GM19099 (cell line): ENCODE data around the gene C11orf71.

Experiments used
- POLR2A ChIP-seq: IDR thresholded peaks from 3 replicates; pipeline ENCODE4 v1.6.1; 2011; ENCODE audit warnings: low read depth; ENCODE audit not compliant: insufficient read length; ENCODE audit errors: extremely low read depth

C11orf71 gene

GRCh38 chr11:114379394-114380069, 20.8 kb downstream of the C11orf71 start:
- no peak for TF ChIP-seq POLR2A

GRCh38 chr11:114377612-114378267, 22.6 kb downstream of the C11orf71 start:
- no peak for TF ChIP-seq POLR2A

DNA sequence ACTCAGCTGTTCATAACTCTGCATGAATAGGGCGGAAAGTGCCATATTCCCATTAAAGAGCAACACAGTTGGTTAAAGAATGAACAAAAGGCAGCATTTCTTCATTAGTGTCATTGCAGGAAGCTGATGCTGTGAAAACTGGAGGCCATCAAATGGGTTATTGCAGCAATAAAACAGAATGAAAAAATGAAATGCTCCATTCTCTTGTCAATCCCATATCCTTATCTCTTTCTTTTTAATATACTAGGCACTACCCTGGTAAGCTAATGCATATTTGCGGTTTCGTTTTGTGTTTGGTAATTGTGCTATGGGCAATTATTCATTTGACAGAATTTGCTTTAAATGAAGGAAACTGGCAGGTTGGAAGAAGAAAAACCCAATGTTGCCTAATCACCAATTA, 25.3 kb downstream of the C11orf71 start:
- TF ChIP-seq POLR2A: no peak

DNA sequence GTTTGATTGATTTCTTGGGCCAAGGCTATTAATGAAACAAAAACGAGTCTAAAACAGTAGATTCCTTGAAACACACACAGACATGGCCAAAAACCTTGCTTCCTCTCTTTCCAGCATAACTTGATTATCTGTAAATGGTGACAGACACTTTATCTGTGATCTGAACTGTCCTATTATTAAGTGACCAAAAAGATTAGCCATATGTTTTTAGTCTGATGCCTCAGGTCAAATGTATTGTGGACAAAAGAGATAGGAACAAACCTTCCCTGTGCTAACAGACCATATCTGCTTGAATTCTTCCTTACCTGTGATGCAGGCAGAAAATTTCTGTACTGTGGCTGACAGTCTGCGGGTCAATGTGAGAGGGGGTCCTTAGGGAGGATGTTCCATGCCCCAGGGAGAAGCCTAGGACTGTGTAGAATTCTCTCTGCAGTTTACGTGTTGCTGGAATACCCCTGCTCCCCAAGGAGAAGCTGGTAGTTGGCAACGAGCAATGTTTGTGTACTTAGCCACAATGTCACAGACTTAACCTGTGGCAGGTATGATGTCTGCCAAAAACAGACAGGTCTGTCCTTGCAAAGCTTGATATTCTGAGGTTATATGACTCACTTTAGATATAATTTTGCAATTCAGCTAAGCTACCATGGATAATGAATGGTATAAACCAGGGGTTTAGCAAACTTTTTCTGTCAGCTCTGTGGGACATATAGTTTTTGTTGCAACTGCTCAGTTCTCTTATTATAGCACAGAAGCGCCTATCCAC, 31.2 kb downstream of the C11orf71 start:
- TF ChIP-seq POLR2A: no peak

- no peak for TF ChIP-seq POLR2A
Observed at GRCh38 chr11:114367244-114367957, 32.9 kb downstream of the C11orf71 start.

GRCh38 chr11:114366331-114367243, 33.7 kb downstream of the C11orf71 start:
- TF ChIP-seq POLR2A: no peak

GRCh38 chr11:114362958-114363357, 37.4 kb downstream of the C11orf71 start:
- no peak for TF ChIP-seq POLR2A

GRCh38 chr11:114362326-114362725, 38.0 kb downstream of the C11orf71 start:
- no peak for TF ChIP-seq POLR2A

DNA sequence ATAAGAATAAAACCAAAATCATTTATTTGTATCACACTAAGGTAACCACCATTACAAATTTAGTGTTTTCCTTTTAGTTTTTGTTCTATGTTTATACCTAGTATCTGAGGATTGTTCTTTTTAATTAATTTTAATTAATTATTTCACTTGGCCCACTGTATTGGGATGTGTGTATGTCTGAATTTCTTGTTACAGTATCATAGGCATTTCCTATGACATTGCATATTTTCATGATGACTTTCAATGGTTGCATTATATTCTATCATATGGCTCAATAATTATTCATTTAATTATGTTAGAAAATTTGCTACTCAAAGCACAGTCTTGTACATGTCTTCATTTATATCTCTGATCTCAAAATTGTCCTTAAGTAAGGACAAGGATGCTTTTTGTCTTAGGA, 41.0 kb downstream of the C11orf71 start:
- TF ChIP-seq POLR2A: no peak

- TF ChIP-seq POLR2A: no peak
Observed at GRCh38 chr11:114358716-114359115, 41.6 kb downstream of the C11orf71 start.

- no peak for TF ChIP-seq POLR2A
Observed at GRCh38 chr11:114354076-114354475, 46.2 kb downstream of the C11orf71 start.

DNA sequence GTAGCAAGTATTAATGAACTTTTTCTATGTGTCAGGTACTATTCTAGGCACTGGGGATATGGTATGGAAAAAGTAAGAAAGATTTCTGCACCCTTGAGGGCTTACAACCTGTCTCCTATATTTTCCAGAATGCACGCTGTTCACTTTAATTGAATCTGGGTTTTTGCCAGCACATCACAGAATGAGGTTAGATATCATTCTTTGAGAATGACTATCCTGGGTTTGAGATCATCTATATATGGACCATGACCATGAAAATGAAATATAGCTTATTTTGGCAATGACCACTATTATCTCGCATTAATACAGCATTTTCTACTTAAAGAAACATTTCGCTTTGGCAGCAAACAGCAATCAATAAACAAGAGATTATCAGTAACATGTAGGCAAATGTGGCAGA, 46.9 kb downstream of the C11orf71 start:
- no peak for TF ChIP-seq POLR2A

- no peak for TF ChIP-seq POLR2A
Observed at GRCh38 chr11:114350022-114350421, 50.3 kb downstream of the C11orf71 start.
